ENCODE measurements around the gene DDAH1.

DDAH1 gene

DNA sequence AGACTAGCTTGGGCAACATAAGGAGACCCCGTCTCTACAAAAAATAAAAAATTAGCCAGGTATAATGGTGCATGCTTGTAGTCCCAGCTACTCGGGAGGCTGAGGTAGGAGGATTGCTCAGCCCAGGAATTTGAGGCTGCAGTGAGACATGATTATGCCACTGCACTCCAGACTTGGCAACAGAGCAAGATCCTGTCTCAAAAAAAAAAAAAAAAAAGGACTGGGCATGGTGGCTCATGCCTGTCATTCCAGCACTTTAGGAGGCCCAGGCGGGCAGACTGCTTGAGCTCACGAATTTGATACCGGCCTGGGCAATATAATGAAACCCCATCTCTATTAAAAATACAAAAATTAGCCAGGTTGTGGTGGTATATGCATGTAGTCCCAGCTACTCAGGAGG is 141.2 kb downstream of the DDAH1 start:
- no peak for DNase-seq

DNA sequence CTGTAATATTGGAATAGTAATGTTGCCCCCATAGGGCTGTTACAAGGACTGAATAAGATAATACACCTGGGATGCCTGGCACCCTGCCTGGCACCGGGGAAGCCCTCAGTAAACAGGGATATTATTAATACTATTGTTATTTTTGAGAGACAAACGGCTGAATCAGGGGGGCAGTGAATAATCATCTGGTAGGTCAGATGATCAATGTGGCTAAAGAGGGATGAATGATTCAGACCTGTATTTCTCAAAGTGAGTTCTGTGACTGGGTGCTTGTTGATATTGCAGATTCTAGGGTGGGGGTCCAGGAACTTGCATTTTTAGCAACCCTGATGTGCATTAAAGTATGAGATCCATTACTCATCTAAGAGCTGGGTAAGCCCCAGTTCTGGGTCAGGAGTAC is 142.3 kb downstream of the DDAH1 start:
- no peak for DNase-seq

GRCh38 chr1:85321237-85321964 is 143.6 kb downstream of the DDAH1 start:
- DNase-seq, result no peak

- no peak for DNase-seq
These were observed 144.4 kb downstream of the DDAH1 start for GRCh38 chr1:85320371-85321131.

- DNase-seq, result no peak
These were observed 145.0 kb downstream of the DDAH1 start for GRCh38 chr1:85319931-85320330.

DNA sequence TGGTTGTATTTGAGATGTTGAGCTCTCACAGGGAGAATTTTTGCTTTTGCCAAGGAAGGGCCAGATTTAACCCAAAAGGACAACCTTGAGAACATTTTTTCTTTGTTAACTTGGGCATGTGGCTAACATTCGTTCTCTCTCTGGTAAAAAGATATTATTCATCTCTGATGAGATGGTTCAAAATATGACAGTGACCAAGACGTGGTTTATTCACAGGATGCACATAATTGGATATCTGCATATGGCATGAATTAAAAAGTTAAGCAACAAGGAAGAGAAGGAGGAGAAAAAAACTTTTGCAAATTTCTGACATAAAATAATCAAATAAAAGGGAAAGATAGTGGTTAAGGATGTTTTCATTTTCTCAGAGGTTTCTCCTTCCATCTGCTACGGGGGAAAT is 145.5 kb downstream of the DDAH1 start:
- DNase-seq, result no peak

DNA sequence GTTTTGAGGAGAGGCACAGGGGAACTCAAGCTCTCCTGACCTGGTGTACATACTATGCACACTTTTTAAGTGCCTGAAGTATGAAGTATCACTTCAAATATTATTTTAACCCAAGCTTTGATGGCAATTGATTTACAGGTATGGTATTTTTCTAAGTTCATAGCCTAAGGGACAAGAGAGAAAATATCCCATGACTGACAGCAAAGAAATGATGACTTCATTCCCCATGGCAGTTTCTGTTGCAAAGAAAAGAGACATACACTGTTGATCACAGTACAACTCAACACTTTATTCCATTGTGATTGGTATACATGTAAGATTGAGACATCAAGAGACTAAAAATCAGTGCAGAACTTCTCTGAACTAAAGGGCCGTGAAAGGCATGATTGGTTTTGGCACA is 146.7 kb downstream of the DDAH1 start:
- DNase-seq, result no peak

DNA sequence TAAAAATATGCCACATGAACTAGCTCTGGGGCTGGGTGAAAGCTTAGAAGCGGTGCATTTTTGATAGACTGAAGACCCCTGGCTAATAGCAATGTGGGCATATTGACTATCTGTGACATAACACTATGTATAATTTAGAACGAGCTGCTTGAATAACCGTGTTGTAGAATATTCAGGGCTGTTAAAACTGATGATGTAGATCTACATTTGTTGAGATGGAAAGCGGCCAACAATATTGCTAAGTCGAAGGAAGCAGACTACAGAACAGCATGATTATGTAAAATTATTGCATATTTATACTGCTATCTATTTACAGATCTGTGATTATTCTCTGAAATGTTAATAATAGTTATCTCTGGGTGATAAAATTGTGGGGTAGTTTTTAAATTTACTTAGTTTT is 147.4 kb downstream of the DDAH1 start:
- DNase-seq, result no peak

DNA sequence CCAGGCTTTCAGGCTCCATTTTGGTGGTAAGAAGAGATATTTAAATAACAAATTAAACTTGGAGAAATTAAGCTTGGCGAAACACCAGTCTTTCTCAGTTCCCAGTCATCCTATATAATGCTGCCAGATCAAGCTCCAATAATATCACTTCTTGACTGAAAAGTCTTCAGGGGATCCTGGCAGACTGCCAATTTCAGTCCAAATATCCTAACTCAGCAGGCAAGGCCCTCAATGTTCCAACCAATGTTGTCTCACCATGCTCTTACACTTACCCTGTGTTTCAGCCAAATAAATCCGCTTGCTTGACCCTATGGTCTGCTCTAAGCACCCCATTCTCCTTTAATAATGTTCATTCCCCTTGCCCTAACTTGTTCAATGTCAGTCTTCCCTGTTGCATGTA is 148.6 kb downstream of the DDAH1 start:
- DNase-seq, result no peak

GRCh38 chr1:85315789-85316188 is 149.2 kb downstream of the DDAH1 start:
- DNase-seq, result no peak

- DNase-seq, result no peak
These were observed 150.2 kb downstream of the DDAH1 start for GRCh38 chr1:85314726-85315125.

- DNase-seq, result no peak
These were observed 150.9 kb downstream of the DDAH1 start for GRCh38 chr1:85313888-85314696.

- no peak for DNase-seq
These were observed 153.1 kb downstream of the DDAH1 start for GRCh38 chr1:85311818-85312217.

- DNase-seq, result no peak
These were observed 156.1 kb downstream of the DDAH1 start for GRCh38 chr1:85308833-85309350.

DNA sequence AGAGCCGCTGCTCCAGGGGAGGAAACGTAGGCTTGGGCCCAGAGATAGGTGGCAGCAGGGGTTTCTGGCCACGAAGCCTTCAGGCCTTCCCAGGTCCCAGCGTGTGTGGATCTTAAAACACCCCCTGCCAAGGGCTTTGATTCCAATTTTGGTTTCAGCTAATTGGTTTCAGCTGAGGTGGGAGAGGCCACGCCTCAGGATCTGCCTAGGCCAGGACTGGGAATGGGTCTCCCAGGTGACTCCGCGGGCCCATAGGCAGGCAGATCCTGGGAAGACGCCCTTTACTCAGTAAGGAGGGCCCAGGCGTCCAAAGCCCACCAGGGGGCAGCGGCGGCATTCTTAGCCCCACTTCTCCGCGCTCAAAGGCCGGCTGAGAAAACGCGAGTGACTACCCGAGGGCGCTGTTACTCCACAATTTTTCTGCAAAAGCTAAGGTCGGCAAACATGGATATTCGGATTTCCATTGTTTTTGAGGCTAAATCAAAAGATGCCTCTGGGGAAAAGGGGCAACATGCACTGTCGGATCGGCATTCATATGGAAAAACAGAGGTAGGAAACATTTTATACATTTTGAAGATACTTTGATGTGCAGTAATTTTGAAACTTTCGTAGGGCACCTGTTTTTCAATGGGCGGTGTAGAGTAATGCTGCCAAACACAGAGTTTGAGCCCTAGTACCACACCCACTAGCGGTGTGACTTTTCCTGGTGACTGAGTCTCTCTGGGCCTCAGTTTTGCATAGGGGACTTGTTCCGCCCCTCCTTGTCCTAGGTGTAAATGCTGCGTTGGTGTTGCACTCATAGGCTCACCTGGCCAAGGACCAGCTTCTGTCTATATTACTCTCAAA is 156.7 kb downstream of the DDAH1 start:
- peak; percentile 7 to 32 for DNase-seq

GRCh38 chr1:85306236-85306635 is 158.7 kb downstream of the DDAH1 start:
- no peak for DNase-seq

DNA sequence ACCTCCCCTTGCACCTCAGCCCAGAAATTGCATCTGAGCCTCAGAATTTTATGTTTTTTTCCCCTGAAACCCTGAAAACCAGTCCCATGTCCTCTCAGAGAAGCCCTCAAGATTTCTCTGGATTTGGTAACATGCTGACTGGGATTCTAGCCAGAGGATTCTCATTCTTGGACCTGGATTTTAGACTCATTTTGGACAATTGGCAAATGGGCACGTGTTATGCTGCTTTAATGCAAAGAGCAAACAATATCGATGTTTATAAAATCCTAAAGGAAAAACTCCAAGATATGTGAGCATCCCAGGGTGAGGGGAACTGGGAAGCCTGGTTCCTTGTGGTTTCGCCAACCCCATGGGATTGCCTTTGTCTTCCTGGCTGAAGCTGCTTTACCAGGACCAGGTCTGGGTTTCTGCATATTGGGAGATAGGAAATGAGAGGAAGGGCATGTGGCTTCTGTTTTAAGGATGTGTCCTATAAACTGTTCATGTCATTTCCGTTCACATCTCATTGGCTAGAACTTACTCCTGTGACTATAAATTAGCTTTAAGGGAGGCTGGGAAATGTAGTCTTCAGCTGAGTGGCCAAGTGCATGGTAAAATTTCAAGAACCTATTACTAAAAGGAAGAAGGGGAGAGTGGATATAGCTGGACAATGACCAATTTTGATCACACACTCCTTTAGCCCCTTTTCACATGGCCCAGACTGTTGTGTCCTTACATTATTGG is 161.4 kb downstream of the DDAH1 start:
- DNase-seq, result no peak

DNA sequence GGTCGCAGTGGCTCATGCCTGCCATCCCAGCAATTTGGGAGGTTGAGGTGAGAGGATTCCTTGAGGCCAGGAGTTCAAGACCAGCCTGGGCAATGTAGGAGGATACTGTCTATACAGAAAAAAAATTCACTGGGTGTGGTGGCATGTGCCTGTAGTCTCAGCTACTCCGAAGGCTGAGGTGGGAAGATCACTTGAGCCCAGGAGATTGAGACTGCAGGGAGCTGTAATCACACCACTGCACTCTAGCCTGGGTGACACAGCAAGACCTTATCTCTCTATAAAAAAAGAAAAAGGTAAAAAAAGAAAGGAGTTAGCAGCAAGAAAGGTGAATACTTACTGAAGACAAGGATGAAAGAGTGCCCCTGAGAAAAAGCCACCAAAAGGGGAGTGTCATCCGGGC is 164.8 kb downstream of the DDAH1 start:
- DNase-seq, result no peak

DNA sequence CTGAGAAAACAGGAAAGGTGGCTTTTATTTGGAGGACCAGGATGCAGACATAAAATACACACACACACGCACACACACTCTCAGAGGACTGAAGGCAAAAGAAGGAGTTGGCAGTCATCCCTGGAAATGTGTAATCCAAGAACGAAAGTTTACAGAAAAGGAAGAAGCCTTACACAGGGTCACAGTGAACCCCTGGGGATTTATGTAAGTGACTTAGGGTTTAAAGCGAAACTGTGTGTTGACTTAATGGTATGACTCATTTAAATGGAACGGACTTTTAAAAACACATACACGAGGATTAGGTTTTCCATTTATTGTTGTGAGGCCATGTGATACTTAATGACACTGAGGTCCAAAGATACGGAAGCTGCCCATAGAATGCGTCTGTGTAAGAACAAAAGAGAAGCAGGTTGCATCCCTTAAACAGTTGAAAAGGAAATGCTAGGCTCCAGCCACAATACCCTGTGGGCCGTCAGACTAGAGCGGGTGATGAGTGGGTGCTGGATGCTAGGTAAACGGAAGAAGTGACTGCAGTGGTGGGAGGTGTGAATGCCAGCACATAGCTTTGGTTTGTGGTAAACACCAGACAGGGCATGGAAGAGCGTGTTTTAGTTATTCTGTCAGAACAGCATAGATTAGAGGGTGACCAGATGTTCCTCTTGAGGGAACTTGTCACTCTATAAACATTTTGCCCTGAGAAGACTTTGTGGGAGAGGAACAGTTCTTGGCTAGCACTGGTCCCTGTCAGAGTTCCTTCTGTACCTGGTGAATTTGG is 166.9 kb downstream of the DDAH1 start:
- DNase-seq, result no peak

- DNase-seq, result no peak
These were observed 167.5 kb downstream of the DDAH1 start for GRCh38 chr1:85297538-85297854.

- no peak for DNase-seq
These were observed 168.0 kb downstream of the DDAH1 start for GRCh38 chr1:85296980-85297379.

Data from inflammatory macrophage (primary cell).